ENCODE results near the gene MAP7. TPM values are rescaled to one million over a fixed set of nuclear protein-coding genes. Genes with fewer than 3 reads are reported as not detected.

Gene MAP7
- total and polyA plus RNA-seq, 2 experiments from 2014 or later = 44.7 to 49.2 TPM

- TF ChIP-seq CTCF (conservative IDR thresholded peaks at IDR 0.05; ENCODE audit: low read depth in 2 of 2) = no peak
- no peak for TF ChIP-seq ZNF462 (CRISPR knock-in tag; IDR thresholded peaks at IDR 0.05)
- TF ChIP-seq STAT1 (IDR thresholded peaks at IDR 0.05; ENCODE audit: unreplicated experiment) = no peak
These were observed 138.5 kb downstream of the MAP7 start (continued) for GRCh38 chr6:136411453-136412354.

GRCh38 chr6:136411025-136411325, 139.2 kb downstream of the MAP7 start:
- H3K4me1 ChIP-seq (ENCODE audit: insufficient read depth) = peaks cover 8% of the 10 kb centered on the region
- H3K36me3 ChIP-seq (ENCODE audit: insufficient read depth) = no peaks in the 10 kb centered on the region
- H3F3A ChIP-seq (replicated peaks; ENCODE audit: low read depth) = no peaks in the 10 kb centered on the region
- H4K20me1 ChIP-seq (replicated peaks; ENCODE audit: insufficient read depth) = no peaks in the 10 kb centered on the region
- H3K27ac ChIP-seq (ENCODE audit: low read depth) = no peak overlapping the region
- H3K79me2 ChIP-seq (replicated peaks; ENCODE audit: insufficient read depth) = no peaks in the 10 kb centered on the region; the same call in 1 of the 2 replicates
- DNase-seq (ENCODE audit: low spot score) (no peak), ATAC-seq (no peak)
- peaks cover 12% of the 10 kb centered on the region for H3K4me1 Mint-ChIP-seq
- H3K36me3 Mint-ChIP-seq (ENCODE audit: low read depth) = peaks cover 6% of the 10 kb centered on the region; the same call in 2 of the 3 replicates
- H2AFZ ChIP-seq = no peak overlapping the region
- H3K4me3 ChIP-seq = no peak overlapping the region
- no peak overlapping the region for H3K4me3 Mint-ChIP-seq
- H3K4me2 ChIP-seq = no peak overlapping the region
- H3K27me3 ChIP-seq (ENCODE audit: insufficient read depth) = no peaks in the 10 kb centered on the region
- no peaks in the 10 kb centered on the region for H3K9me3 Mint-ChIP-seq
- H3K27ac Mint-ChIP-seq = no peak overlapping the region
- H3K27me3 Mint-ChIP-seq (ENCODE audit: insufficient read depth, low read depth, poor library complexity) = no peaks in the 10 kb centered on the region
- TF ChIP-seq CREB1 (CRISPR knock-in tag; IDR thresholded peaks at IDR 0.05; ENCODE audit: low read depth) (no peak), EZH2 (IDR thresholded peaks at IDR 0.05; ENCODE audit: low read depth, unreplicated experiment) (no peak), ETS1 (IDR thresholded peaks at IDR 0.05) (no peak), STAT1 (IDR thresholded peaks at IDR 0.05; ENCODE audit: unreplicated experiment) (no peak), JUNB (IDR thresholded peaks at IDR 0.05; ENCODE audit: unreplicated experiment) (no peak), ZNF114 (CRISPR knock-in tag; IDR thresholded peaks at IDR 0.05) (no peak), EZH2phosphoT487 (IDR thresholded peaks at IDR 0.05; ENCODE audit: unreplicated experiment) (no peak), POLR2AphosphoS5 (IDR thresholded peaks at IDR 0.05; ENCODE audit: low read depth) (no peak), CTCF (conservative IDR thresholded peaks at IDR 0.05; ENCODE audit: low read depth in 2 of 2) (no peak), ZNF331 (CRISPR knock-in tag; IDR thresholded peaks at IDR 0.05; ENCODE audit: low read depth) (no peak)
- no peaks in the 10 kb centered on the region for H3K9me2 ChIP-seq (ENCODE audit: insufficient read depth)
